ENCODE results near the gene MCUB. TPM values are rescaled to one million over a fixed set of nuclear protein-coding genes. Genes with fewer than 3 reads are reported as not detected.
"Not testable (repeated sequence)": the region's sequence is repeated elsewhere in the genome, so short reads cannot be mapped to it uniquely, and the experiment has no call there.

Gene MCUB
- total RNA-seq, 1 experiment from 2014 or later, result 24.1 TPM

DNA sequence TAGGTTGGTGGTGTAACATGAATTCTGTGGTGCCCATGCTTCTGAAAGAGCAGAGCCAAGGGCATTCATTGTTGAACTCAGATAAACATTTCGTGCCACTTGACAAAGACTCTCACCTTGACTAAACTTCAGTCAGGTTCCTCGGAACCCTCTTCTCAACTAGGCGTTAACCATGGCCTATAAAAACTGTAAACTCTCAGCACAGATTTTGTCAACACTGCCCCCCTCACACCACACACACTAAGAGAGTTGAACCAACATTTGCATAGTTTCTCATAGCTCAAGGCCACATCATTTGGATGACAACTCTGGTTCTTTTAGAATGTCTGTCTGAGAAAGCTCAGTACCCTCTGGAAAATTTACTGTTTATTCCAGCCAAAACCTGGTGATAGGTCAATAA lies 115.1 kb downstream of the MCUB start:
- TF ChIP-seq, protein P1, sequence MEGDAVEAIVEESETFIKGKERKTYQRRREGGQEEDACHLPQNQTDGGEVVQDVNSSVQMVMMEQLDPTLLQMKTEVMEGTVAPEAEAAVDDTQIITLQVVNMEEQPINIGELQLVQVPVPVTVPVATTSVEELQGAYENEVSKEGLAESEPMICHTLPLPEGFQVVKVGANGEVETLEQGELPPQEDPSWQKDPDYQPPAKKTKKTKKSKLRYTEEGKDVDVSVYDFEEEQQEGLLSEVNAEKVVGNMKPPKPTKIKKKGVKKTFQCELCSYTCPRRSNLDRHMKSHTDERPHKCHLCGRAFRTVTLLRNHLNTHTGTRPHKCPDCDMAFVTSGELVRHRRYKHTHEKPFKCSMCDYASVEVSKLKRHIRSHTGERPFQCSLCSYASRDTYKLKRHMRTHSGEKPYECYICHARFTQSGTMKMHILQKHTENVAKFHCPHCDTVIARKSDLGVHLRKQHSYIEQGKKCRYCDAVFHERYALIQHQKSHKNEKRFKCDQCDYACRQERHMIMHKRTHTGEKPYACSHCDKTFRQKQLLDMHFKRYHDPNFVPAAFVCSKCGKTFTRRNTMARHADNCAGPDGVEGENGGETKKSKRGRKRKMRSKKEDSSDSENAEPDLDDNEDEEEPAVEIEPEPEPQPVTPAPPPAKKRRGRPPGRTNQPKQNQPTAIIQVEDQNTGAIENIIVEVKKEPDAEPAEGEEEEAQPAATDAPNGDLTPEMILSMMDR (IDR thresholded peaks at IDR 0.05), result no peak
- TF ChIP-seq REST (IDR thresholded peaks at IDR 0.05; ENCODE audit: insufficient read depth in 1 of 2, low read depth in 2 of 2, low read length in 1 of 2), result no peak
- TF ChIP-seq SIN3A (IDR thresholded peaks at IDR 0.05; ENCODE audit: borderline replicate concordance, insufficient read depth, low read depth, low read length), result no peak
- no peak for TF ChIP-seq TCF7L2 (IDR thresholded peaks at IDR 0.05; ENCODE audit: low read depth, low read length)
- no peak for TF ChIP-seq POLR2AphosphoS5 (IDR thresholded peaks at IDR 0.05; ENCODE audit: low read depth, low read length)
- in situ Hi-C loops (cut with HindIII; ENCODE audit: low pct_unique_long_range_greater_than_20kb, low sequenced_read_pairs) (no loop called here), intact Hi-C loops (cut with micrococcal nuclease; ENCODE audit: unreplicated experiment) (no loop called here)
- ATAC-seq, result no peak
- Histone ChIP-seq H3K9me3 (ENCODE audit: control insufficient read depth, insufficient read depth, low read depth, low read length) (no peaks in the 10 kb centered on the region), H3K27ac (ENCODE audit: low read length) (no peak overlapping the region), H3K4me1 (ENCODE audit: control insufficient read depth, insufficient read depth, low read length) (no peaks in the 10 kb centered on the region), H3K36me3 (ENCODE audit: control insufficient read depth, insufficient read depth, low read length) (no peaks in the 10 kb centered on the region), H3K27me3 (ENCODE audit: control insufficient read depth, insufficient read depth, low read length) (no peaks in the 10 kb centered on the region), H3K4me3 (ENCODE audit: low read depth in 2 of 2, low read length in 2 of 2) (no peak overlapping the region)
- DNase-seq (ENCODE audit: low read depth, low spot score), result no peak
- ChIA-PET POLR2A (no interaction called here), CTCF (no interaction called here)
- no TSS peak for BruUV-seq (replicated peaks)

DNA sequence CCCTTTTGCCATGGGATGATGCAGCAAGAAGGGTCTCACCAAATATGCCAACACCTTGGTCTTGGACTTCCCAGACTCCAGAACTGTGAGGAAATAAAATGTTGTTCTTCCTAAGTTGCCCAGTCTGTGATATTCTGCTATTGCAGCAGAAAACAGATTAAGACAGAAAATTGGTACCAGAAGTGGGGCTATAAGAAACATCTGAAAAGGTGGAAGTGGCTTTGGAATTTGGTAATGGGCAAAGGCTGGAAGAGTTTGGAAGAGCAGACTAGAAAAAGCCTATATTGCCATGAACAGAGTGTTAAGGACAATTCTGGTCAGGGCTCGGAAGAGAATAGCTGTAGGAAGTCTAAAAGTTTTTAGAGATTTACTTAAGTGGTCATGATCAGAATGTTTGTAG lies 115.8 kb downstream of the MCUB start:
- Histone ChIP-seq H3K27ac (ENCODE audit: low read length) (no peak overlapping the region), H3K27me3 (ENCODE audit: control insufficient read depth, insufficient read depth, low read length) (no peaks in the 10 kb centered on the region), H3K9me3 (ENCODE audit: control insufficient read depth, insufficient read depth, low read depth, low read length) (no peaks in the 10 kb centered on the region), H3K4me3 (ENCODE audit: low read depth in 2 of 2, low read length in 2 of 2) (no peak overlapping the region), H3K4me1 (ENCODE audit: control insufficient read depth, insufficient read depth, low read length) (no peaks in the 10 kb centered on the region), H3K36me3 (ENCODE audit: control insufficient read depth, insufficient read depth, low read length) (no peaks in the 10 kb centered on the region)
- CTCF ChIA-PET, result no interaction called here
- in situ Hi-C loops (cut with HindIII; ENCODE audit: low pct_unique_long_range_greater_than_20kb, low sequenced_read_pairs) (no loop called here), intact Hi-C loops (cut with micrococcal nuclease; ENCODE audit: unreplicated experiment) (no loop called here)
- no peak for TF ChIP-seq POLR2AphosphoS5 (IDR thresholded peaks at IDR 0.05; ENCODE audit: low read depth, low read length)
- TF ChIP-seq, protein P1 (IDR thresholded peaks at IDR 0.05), result no peak
- no peak for ATAC-seq
- POLR2A ChIA-PET, result no interaction called here
- BruUV-seq (replicated peaks), result no TSS peak
- DNase-seq (ENCODE audit: low read depth, low spot score), result no peak

DNA sequence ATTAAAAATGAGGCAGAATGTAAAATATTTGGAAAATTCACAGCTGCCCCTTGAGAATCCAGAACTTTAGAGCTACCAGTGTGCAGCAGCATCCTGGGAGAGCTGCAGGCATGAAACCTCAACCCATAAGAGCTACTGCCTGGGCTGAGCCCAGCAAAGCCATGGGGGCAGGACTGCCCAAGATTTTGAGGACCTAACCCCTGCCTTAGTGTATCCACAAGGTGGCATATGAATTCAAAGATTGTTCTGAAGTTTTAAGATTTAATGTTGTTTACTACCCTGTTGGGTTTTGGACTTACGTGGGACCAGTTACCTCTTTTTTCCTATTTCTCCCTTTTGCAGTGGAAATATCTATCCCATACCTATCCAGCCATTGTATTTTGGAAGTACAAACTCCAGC lies 116.8 kb downstream of the MCUB start:
- ChIA-PET POLR2A (no interaction called here), CTCF (no interaction called here)
- Histone ChIP-seq H3K36me3 (ENCODE audit: control insufficient read depth, insufficient read depth, low read length) (no peaks in the 10 kb centered on the region), H3K4me3 (ENCODE audit: low read depth in 2 of 2, low read length in 2 of 2) (no peak overlapping the region), H3K27me3 (ENCODE audit: control insufficient read depth, insufficient read depth, low read length) (no peaks in the 10 kb centered on the region), H3K9me3 (ENCODE audit: control insufficient read depth, insufficient read depth, low read depth, low read length) (no peaks in the 10 kb centered on the region), H3K27ac (ENCODE audit: low read length) (no peak overlapping the region), H3K4me1 (ENCODE audit: control insufficient read depth, insufficient read depth, low read length) (no peaks in the 10 kb centered on the region)
- ATAC-seq, result no peak
- in situ Hi-C loops (cut with HindIII; ENCODE audit: low pct_unique_long_range_greater_than_20kb, low sequenced_read_pairs), result no loop called here
- no peak for TF ChIP-seq POLR2AphosphoS5 (IDR thresholded peaks at IDR 0.05; ENCODE audit: low read depth, low read length)
- no peak for TF ChIP-seq TCF7L2 (IDR thresholded peaks at IDR 0.05; ENCODE audit: low read depth, low read length)
- DNase-seq (ENCODE audit: low read depth, low spot score), result no peak
- no TSS peak for BruUV-seq (replicated peaks)
- intact Hi-C loops (cut with micrococcal nuclease; ENCODE audit: unreplicated experiment), result no loop called here

GRCh38 chr4:109678472-109678871 lies 118.4 kb downstream of the MCUB start:
- ATAC-seq; intact Hi-C loops (cut with micrococcal nuclease; ENCODE audit: unreplicated experiment); H3K9me3 ChIP-seq (ENCODE audit: control insufficient read depth, insufficient read depth, low read depth, low read length); H3K36me3 ChIP-seq (ENCODE audit: control insufficient read depth, insufficient read depth, low read length); H3K4me1 ChIP-seq (ENCODE audit: control insufficient read depth, insufficient read depth, low read length); DNase-seq (ENCODE audit: low read depth, low spot score); BruUV-seq (replicated peaks); POLR2A ChIA-PET; H3K4me3 ChIP-seq (ENCODE audit: low read depth in 2 of 2, low read length in 2 of 2); H3K27me3 ChIP-seq (ENCODE audit: control insufficient read depth, insufficient read depth, low read length); H3K27ac ChIP-seq (ENCODE audit: low read length); CTCF ChIA-PET; in situ Hi-C loops (cut with HindIII; ENCODE audit: low pct_unique_long_range_greater_than_20kb, low sequenced_read_pairs): not testable (repeated sequence)

DNA sequence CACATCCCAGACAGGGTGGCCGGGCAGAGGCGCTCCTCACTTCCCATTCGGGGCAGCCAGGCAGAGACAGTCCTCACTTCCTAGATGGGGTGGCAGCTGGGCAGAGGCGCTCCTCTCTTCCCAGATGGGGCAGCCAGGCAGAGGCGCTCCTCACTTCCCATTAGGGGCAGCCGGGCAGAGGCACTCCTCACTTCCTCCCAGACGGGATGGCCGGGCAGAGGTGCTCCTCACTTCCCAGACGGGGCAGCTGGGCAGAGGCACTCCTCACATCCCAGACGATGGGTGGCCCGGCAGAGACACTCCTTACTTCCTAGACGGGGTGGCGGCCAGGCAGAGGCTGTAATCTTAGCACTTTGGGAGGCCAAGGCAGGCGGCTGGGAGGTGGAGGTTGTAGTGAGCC lies 118.9 kb downstream of the MCUB start:
- CTCF ChIA-PET; POLR2A ChIA-PET; H3K4me1 ChIP-seq (ENCODE audit: control insufficient read depth, insufficient read depth, low read length); H3K36me3 ChIP-seq (ENCODE audit: control insufficient read depth, insufficient read depth, low read length); H3K27me3 ChIP-seq (ENCODE audit: control insufficient read depth, insufficient read depth, low read length); H3K4me3 ChIP-seq (ENCODE audit: low read depth in 2 of 2, low read length in 2 of 2); H3K9me3 ChIP-seq (ENCODE audit: control insufficient read depth, insufficient read depth, low read depth, low read length); DNase-seq (ENCODE audit: low read depth, low spot score); intact Hi-C loops (cut with micrococcal nuclease; ENCODE audit: unreplicated experiment); ATAC-seq; BruUV-seq (replicated peaks); H3K27ac ChIP-seq (ENCODE audit: low read length); in situ Hi-C loops (cut with HindIII; ENCODE audit: low pct_unique_long_range_greater_than_20kb, low sequenced_read_pairs): not testable (repeated sequence)
